ENCODE measurements around the gene LMO7.

GRCh38 chr13:75797239-75797638 is 161.1 kb downstream of the LMO7 start:
- TF ChIP-seq CTCF (conservative IDR thresholded peaks at IDR 0.05; ENCODE audit: low read length) (no peak), EZH2phosphoT487 (IDR thresholded peaks at IDR 0.05; ENCODE audit: borderline replicate concordance, low read depth, low read length) (no peak)

Data from OCI-LY7 (cell line).